Inferior parietal cortex (tissue), 1 donor: Measurements from ENCODE around the gene APH1A.
"Not testable (repeated sequence)": the region's sequence is repeated elsewhere in the genome, so short reads cannot be mapped to it uniquely, and the experiment has no call there.

ENCODE experiments used
- DNase-seq: peaks from one replicate; pipeline ENCODE4 v3.0.0-alpha.2; 2016; ENCODE audit errors: extremely low spot score

The APH1A gene

GRCh38 chr1:150268705-150269403 lies at the start of gene APH1A:
TSS of gene APH1A (minus strand) at chr1:150269016. CDS start at chr1:150268810, 206 bp downstream.
- DNase-seq: peak; percentile 95

- not testable (repeated sequence) for DNase-seq
Observed at GRCh38 chr1:150314691-150315090, 45.9 kb upstream of the APH1A start.

GRCh38 chr1:150311762-150312161 lies 42.9 kb upstream of the APH1A start:
- DNase-seq: no peak

GRCh38 chr1:150309758-150310508 lies 41.1 kb upstream of the APH1A start:
- no peak for DNase-seq

GRCh38 chr1:150308585-150308984 lies 39.8 kb upstream of the APH1A start:
- not testable (repeated sequence) for DNase-seq

- DNase-seq: no peak
Observed at GRCh38 chr1:150302902-150303301, 34.1 kb upstream of the APH1A start.

- DNase-seq: peak; percentile 60
Observed at GRCh38 chr1:150302338-150302737, 33.5 kb upstream of the APH1A start.

GRCh38 chr1:150299716-150300115 lies 30.9 kb upstream of the APH1A start:
- no peak for DNase-seq

- DNase-seq: no peak
Observed at GRCh38 chr1:150295476-150295875, 26.7 kb upstream of the APH1A start.

- DNase-seq: peak; percentile 97
Observed at GRCh38 chr1:150293433-150294253, 24.8 kb upstream of the APH1A start, which contains the start of gene MRPS21. TSS of gene MRPS21 (plus strand) at chr1:150293861. CDS start at chr1:150294367, 506 bp downstream.

GRCh38 chr1:150288822-150289221 lies 20.0 kb upstream of the APH1A start:
- DNase-seq: no peak

- DNase-seq: no peak
Observed at GRCh38 chr1:150288382-150288781, 19.6 kb upstream of the APH1A start.

GRCh38 chr1:150283260-150283659 lies 14.4 kb upstream of the APH1A start:
- no peak for DNase-seq

GRCh38 chr1:150282558-150282958 lies 13.7 kb upstream of the APH1A start:
- no peak for DNase-seq

- DNase-seq: peak; percentile 96
Observed at GRCh38 chr1:150281758-150282557, 13.1 kb upstream of the APH1A start, which contains the start of gene CIART. TSS of gene CIART (plus strand) at chr1:150282554. CDS start at chr1:150283268, 714 bp downstream.

- peak; percentile 85 for DNase-seq
Observed at GRCh38 chr1:150281221-150281757, 12.5 kb upstream of the APH1A start.

GRCh38 chr1:150280138-150280707 lies 11.4 kb upstream of the APH1A start:
- DNase-seq: no peak

GRCh38 chr1:150273311-150273710 lies 4.5 kb upstream of the APH1A start:
- DNase-seq: no peak

GRCh38 chr1:150271291-150271959 lies 2.6 kb upstream of the APH1A start:
- no peak for DNase-seq

- DNase-seq: no peak
Observed at GRCh38 chr1:150269451-150269850, 635 bp upstream of the APH1A start.
